ENCODE results near the gene SHISA8.

DNA sequence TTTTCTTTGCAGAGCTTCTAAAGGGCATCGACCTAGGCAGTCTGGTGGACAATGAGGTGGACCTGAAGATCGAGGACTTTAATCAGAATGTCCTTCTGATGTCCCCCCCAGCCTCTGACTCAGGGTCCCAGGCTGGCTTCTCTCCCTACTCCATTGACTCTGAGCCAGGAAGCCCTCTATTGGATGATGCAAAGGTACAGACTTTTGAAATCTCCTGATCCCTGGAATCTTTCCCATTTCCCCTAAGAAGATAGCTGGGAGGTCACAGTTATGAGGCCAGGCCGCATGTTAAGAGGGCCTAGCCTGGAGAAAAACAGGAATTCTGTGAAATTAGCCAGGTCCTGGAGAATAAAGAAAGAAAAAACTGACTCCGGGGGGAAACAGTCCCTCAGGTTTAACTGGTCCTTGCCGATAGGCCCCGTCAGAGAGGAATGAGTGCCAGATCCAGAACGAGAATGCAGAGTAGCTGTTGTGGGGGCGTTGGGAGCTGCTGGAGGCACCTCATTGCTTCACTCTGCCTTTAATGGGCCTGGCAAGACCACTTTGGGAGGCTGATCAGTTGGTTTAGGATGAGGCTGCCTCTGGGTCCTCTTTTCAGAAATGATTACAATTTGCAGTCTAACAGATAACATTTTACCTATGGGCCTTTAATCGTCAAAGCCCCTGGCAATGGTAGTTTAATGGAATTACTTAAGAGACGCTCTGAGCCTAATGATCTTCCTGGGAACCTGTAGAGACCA, 39.2 kb downstream of the SHISA8 start:
- TF ChIP-seq, protein P1, sequence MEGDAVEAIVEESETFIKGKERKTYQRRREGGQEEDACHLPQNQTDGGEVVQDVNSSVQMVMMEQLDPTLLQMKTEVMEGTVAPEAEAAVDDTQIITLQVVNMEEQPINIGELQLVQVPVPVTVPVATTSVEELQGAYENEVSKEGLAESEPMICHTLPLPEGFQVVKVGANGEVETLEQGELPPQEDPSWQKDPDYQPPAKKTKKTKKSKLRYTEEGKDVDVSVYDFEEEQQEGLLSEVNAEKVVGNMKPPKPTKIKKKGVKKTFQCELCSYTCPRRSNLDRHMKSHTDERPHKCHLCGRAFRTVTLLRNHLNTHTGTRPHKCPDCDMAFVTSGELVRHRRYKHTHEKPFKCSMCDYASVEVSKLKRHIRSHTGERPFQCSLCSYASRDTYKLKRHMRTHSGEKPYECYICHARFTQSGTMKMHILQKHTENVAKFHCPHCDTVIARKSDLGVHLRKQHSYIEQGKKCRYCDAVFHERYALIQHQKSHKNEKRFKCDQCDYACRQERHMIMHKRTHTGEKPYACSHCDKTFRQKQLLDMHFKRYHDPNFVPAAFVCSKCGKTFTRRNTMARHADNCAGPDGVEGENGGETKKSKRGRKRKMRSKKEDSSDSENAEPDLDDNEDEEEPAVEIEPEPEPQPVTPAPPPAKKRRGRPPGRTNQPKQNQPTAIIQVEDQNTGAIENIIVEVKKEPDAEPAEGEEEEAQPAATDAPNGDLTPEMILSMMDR (CRISPR knock-in tag; IDR thresholded peaks at IDR 0.05) = no peak
- TF ChIP-seq ZNF234 (CRISPR knock-in tag; conservative IDR thresholded peaks at IDR 0.05) (no peak), MAFF (IDR thresholded peaks at IDR 0.05; ENCODE audit: low read depth, low read length) (no peak), ZNF274 (CRISPR knock-in tag; IDR thresholded peaks at IDR 0.05) (no peak), ZNF326 (CRISPR knock-in tag; IDR thresholded peaks at IDR 0.05; ENCODE audit: borderline replicate concordance) (no peak), EZH2 (conservative IDR thresholded peaks at IDR 0.05; ENCODE audit: low read depth, low read length) (no peak), NFE2L1 (CRISPR knock-in tag; IDR thresholded peaks at IDR 0.05; ENCODE audit: borderline replicate concordance) (no peak), TAF1 (CRISPR knock-in tag; IDR thresholded peaks at IDR 0.05) (no peak), GABPA (IDR thresholded peaks at IDR 0.05; ENCODE audit: low read depth, low read length) (no peak), GABPA (CRISPR knock-in tag; IDR thresholded peaks at IDR 0.05; ENCODE audit: low read depth) (no peak), ISX (CRISPR knock-in tag; conservative IDR thresholded peaks at IDR 0.05) (no peak), ELF4 (CRISPR knock-in tag; IDR thresholded peaks at IDR 0.05; ENCODE audit: borderline replicate concordance) (no peak), NFYB (CRISPR knock-in tag; IDR thresholded peaks at IDR 0.05) (no peak)
- TF ChIP-seq, protein P2, sequence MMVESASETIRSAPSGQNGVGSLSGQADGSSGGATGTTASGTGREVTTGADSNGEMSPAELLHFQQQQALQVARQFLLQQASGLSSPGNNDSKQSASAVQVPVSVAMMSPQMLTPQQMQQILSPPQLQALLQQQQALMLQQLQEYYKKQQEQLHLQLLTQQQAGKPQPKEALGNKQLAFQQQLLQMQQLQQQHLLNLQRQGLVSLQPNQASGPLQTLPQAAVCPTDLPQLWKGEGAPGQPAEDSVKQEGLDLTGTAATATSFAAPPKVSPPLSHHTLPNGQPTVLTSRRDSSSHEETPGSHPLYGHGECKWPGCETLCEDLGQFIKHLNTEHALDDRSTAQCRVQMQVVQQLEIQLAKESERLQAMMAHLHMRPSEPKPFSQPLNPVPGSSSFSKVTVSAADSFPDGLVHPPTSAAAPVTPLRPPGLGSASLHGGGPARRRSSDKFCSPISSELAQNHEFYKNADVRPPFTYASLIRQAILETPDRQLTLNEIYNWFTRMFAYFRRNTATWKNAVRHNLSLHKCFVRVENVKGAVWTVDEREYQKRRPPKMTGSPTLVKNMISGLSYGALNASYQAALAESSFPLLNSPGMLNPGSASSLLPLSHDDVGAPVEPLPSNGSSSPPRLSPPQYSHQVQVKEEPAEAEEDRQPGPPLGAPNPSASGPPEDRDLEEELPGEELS (CRISPR knock-in tag; IDR thresholded peaks at IDR 0.05) = no peak

All from HepG2 (cell line).